ENCODE data around the gene SEC14L1.

DNA sequence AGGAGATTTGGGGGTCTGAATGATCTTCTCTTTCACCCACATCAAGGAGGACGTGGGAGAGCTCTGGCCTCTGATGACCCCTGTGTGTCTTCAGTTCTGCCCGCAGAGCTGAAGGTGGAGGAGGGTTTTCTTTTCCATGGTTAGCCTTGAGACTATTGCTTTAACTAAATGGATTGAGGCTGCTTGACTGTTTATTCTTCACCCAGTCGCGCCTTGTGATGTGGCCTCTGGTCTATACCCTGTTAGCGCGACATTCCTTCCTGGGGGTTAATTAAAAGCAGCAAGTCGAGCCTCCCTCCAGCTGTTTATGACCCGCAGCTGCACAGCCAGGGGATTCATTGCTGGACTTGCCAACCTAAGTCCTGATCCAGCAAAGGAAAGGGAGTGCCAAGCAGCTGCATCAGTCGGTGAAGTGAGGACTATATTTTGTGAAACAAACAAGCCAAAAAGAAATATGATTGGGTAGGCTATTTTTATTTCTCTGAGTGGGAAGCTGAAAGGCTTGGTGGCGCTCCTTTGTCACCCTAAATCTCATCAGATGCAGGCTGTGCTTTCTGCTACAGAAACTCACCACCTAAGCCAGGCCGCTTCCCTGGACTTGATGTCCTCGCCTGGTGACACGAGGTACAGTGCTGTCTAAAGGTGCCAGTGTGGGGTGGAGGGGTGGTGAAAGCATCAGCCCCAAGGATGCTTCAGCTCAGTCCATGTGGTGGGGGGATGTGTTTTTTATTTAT lies 11.0 kb upstream of the SEC14L1 start:
- TF ChIP-seq, protein P1, sequence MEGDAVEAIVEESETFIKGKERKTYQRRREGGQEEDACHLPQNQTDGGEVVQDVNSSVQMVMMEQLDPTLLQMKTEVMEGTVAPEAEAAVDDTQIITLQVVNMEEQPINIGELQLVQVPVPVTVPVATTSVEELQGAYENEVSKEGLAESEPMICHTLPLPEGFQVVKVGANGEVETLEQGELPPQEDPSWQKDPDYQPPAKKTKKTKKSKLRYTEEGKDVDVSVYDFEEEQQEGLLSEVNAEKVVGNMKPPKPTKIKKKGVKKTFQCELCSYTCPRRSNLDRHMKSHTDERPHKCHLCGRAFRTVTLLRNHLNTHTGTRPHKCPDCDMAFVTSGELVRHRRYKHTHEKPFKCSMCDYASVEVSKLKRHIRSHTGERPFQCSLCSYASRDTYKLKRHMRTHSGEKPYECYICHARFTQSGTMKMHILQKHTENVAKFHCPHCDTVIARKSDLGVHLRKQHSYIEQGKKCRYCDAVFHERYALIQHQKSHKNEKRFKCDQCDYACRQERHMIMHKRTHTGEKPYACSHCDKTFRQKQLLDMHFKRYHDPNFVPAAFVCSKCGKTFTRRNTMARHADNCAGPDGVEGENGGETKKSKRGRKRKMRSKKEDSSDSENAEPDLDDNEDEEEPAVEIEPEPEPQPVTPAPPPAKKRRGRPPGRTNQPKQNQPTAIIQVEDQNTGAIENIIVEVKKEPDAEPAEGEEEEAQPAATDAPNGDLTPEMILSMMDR (IDR thresholded peaks at IDR 0.05), result no peak
- TF ChIP-seq POLR2A (IDR thresholded peaks at IDR 0.05) (no peak), POLR2AphosphoS5 (IDR thresholded peaks at IDR 0.05) (no peak), EP300 (IDR thresholded peaks at IDR 0.05) (no peak)
